Measurements from ENCODE around the gene SLC50A1.
A peak's percentile ranks its signal among the peaks of the same experiment; 100 is the strongest.

The SLC50A1 gene

DNA sequence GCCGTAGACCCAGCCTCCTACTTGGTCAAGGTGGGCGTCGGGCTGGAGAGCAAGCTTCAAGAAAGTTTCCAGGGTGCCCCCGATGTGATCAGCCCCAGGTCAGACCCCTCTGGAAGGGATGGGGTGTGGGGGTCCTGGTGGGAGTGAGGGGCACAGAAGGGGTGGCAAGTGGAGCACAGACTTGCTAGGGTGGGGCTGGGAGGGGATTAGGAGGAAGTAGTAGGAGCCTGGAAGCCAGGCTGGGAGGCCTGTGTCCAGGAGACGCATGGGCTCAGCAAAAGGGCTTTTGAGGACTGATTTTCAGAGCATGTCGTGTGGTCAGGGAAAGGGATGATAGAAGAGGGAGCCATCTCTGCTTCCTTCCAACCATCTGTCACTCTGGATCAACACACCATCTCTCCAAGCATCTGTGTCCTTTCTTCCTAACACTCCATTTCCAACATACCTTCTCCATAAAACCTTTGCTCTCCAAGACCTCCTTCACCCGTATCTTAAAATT, 46.4 kb downstream of the SLC50A1 start:
- H3K27ac Mint-ChIP-seq, result no peak overlapping the region
- peaks cover 22% of the 10 kb centered on the region for H3K4me1 Mint-ChIP-seq
- TF ChIP-seq, protein P1, sequence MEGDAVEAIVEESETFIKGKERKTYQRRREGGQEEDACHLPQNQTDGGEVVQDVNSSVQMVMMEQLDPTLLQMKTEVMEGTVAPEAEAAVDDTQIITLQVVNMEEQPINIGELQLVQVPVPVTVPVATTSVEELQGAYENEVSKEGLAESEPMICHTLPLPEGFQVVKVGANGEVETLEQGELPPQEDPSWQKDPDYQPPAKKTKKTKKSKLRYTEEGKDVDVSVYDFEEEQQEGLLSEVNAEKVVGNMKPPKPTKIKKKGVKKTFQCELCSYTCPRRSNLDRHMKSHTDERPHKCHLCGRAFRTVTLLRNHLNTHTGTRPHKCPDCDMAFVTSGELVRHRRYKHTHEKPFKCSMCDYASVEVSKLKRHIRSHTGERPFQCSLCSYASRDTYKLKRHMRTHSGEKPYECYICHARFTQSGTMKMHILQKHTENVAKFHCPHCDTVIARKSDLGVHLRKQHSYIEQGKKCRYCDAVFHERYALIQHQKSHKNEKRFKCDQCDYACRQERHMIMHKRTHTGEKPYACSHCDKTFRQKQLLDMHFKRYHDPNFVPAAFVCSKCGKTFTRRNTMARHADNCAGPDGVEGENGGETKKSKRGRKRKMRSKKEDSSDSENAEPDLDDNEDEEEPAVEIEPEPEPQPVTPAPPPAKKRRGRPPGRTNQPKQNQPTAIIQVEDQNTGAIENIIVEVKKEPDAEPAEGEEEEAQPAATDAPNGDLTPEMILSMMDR (IDR thresholded peaks at IDR 0.05), result no peak
- H3K36me3 Mint-ChIP-seq (ENCODE audit: low read depth), result peaks cover 22% of the 10 kb centered on the region
- no peaks in the 10 kb centered on the region for H3K9me3 Mint-ChIP-seq
- DNase-seq, result no peak
- no peak overlapping the region for H3K4me3 Mint-ChIP-seq
- H3K27me3 Mint-ChIP-seq (ENCODE audit: low read depth, poor library complexity), result peaks cover 7% of the 10 kb centered on the region

DNA sequence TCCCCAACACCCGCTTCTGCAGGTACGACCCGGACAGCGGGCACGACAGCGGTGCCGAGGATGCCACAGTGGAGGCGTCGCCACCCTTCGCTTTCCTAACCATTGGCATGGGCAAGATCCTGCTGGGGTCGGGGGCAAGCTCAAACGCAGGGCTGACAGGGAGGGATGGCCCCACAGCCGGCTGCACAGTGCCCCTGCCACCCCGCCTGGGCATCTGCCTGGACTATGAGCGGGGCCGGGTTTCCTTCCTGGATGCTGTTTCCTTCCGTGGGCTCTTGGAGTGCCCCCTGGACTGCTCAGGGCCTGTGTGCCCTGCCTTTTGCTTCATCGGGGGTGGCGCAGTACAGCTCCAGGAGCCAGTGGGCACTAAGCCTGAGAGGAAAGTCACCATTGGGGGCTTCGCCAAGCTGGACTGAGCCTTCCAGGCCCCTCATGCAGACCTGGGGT, 48.1 kb downstream of the SLC50A1 start:
- Mint-ChIP-seq H3K27me3 (ENCODE audit: low read depth, poor library complexity) (peaks cover 7% of the 10 kb centered on the region), H3K4me1 (peaks cover 31% of the 10 kb centered on the region), H3K4me3 (no peak overlapping the region), H3K36me3 (ENCODE audit: low read depth) (peaks cover 21% of the 10 kb centered on the region), H3K9me3 (no peaks in the 10 kb centered on the region), H3K27ac (no peak overlapping the region)
- TF ChIP-seq, protein P1 (IDR thresholded peaks at IDR 0.05), result no peak
- DNase-seq, result no peak

DNA sequence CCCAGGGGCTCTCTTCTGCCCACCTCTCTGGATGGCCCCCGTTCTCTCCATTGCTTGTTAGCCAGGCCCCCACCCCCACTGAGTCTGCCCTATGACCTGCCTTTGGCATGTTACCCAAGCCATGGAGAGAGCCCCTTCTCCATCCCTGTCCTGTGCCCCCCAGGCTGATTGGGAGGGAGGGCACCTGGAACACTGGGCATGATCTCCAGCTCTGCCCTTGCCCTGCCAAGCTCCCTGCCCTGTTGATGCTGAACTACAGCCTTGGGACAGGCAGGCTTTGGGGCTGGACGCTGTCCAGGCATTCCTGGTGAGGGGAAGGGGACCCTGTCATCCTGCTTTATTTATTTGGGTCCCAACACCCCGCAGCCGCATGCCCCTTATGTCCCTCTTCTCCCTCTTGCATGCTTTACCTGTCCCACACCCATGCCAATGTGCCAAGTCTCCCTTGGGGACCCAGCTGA, 48.7 kb downstream of the SLC50A1 start:
- peaks cover 27% of the 10 kb centered on the region for H3K4me1 Mint-ChIP-seq
- H3K9me3 Mint-ChIP-seq, result no peaks in the 10 kb centered on the region
- peaks cover 7% of the 10 kb centered on the region for H3K27me3 Mint-ChIP-seq (ENCODE audit: low read depth, poor library complexity)
- TF ChIP-seq, protein P1 (IDR thresholded peaks at IDR 0.05), result no peak
- H3K27ac Mint-ChIP-seq, result no peak overlapping the region
- H3K4me3 Mint-ChIP-seq, result no peak overlapping the region
- H3K36me3 Mint-ChIP-seq (ENCODE audit: low read depth), result peaks cover 15% of the 10 kb centered on the region
- DNase-seq, result no peak

DNA sequence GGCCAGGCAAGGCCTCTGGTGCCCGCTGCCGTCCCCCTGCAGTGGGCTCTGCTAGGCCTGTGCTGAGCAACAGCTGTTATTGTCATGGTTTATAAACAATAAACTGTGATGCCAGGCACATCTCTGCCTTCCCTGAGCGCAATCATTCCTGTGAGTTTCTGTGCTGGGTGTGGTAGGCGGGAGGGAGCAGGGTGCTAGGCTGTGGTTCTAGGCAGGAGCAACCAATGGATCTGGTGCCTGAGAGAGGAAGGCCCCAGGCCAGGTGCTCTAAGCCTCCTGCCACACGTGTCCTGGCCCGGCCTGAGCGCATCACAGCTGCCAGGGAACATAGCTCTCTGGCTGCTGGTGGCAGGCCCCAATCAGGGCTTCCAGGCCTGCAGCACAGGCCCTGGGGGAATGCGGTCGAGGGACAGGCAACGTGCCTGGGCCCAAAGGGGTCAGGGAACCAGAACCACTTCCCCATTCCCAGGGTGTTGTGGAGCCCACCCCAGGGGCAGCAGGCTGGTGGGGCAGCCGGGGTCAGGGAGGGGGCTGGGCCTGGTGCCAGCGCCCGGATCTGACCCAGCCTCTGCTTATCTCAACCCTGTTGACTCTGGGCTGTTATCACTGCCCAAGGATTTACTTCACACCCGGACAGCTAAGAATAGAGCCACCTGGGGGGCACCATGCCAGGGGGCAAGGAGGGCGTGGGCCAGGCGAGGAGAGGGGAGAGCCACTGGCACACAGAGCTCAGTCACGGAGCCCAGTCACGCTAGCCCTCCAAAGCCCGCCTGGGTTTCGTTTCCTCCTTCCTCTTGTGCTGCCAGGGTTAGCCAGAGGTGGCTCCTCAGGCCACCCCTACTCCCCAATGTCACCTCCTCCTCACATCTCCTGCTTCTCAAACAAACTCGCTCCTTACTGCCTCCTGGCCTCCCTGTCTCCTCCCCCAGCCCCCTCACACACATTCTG, 49.5 kb downstream of the SLC50A1 start:
- TF ChIP-seq, protein P1 (IDR thresholded peaks at IDR 0.05), result no peak
- Mint-ChIP-seq H3K4me3 (no peak overlapping the region), H3K27ac (peak overlapping the region; percentile 76), H3K36me3 (ENCODE audit: low read depth) (peaks cover 14% of the 10 kb centered on the region), H3K9me3 (no peaks in the 10 kb centered on the region), H3K4me1 (peaks cover 27% of the 10 kb centered on the region), H3K27me3 (ENCODE audit: low read depth, poor library complexity) (peaks cover 7% of the 10 kb centered on the region)
- DNase-seq, result no peak

- TF ChIP-seq, protein P1 (IDR thresholded peaks at IDR 0.05), result no peak
- no peak for DNase-seq
- peaks cover 14% of the 10 kb centered on the region for H3K36me3 Mint-ChIP-seq (ENCODE audit: low read depth)
- H3K9me3 Mint-ChIP-seq, result no peaks in the 10 kb centered on the region
- peaks cover 7% of the 10 kb centered on the region for H3K27me3 Mint-ChIP-seq (ENCODE audit: low read depth, poor library complexity)
- H3K27ac Mint-ChIP-seq, result peak overlapping the region; percentile 76
- peaks cover 27% of the 10 kb centered on the region for H3K4me1 Mint-ChIP-seq
- H3K4me3 Mint-ChIP-seq, result no peak overlapping the region
These were observed 50.1 kb downstream of the SLC50A1 start for GRCh38 chr1:155185783-155186066.
